DND-41 (cell line): Measurements from ENCODE around the gene PRG3.

Source experiments
- EZH2 ChIP-seq: IDR thresholded peaks from 3 replicates; pipeline ENCODE4 v1.6.1; 2012; ENCODE audit warnings: borderline replicate concordance, low read depth, mild to moderate bottlenecking, moderate library complexity, low read length, inconsistent platforms; ENCODE audit not compliant: severe bottlenecking
- TF ChIP-seq, protein P1 (sequence below): IDR thresholded peaks from 2 replicates; pipeline ENCODE4 v1.5.1; 2012; ENCODE audit warnings: borderline replicate concordance, low read length, moderate library complexity, mild to moderate bottlenecking; ENCODE audit not compliant: poor library complexity, severe bottlenecking; ENCODE audit errors: extremely low read depth

GRCh38 chr11:57348052-57348451, 32.9 kb downstream of the PRG3 start:
- TF ChIP-seq EZH2, result no peak
- TF ChIP-seq, protein P1, sequence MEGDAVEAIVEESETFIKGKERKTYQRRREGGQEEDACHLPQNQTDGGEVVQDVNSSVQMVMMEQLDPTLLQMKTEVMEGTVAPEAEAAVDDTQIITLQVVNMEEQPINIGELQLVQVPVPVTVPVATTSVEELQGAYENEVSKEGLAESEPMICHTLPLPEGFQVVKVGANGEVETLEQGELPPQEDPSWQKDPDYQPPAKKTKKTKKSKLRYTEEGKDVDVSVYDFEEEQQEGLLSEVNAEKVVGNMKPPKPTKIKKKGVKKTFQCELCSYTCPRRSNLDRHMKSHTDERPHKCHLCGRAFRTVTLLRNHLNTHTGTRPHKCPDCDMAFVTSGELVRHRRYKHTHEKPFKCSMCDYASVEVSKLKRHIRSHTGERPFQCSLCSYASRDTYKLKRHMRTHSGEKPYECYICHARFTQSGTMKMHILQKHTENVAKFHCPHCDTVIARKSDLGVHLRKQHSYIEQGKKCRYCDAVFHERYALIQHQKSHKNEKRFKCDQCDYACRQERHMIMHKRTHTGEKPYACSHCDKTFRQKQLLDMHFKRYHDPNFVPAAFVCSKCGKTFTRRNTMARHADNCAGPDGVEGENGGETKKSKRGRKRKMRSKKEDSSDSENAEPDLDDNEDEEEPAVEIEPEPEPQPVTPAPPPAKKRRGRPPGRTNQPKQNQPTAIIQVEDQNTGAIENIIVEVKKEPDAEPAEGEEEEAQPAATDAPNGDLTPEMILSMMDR, result no peak
